GM12878 (cell line): Measurements from ENCODE around the gene TMEM79. TPM values are rescaled to one million over a fixed set of nuclear protein-coding genes. Genes with fewer than 3 reads are reported as not detected.

Source experiments
- ATAC-seq: fragments of 200-7000 bp; cut with Tn5 transposase; 3 replicates; pipeline ENCODE4 v1.9.1; 2020; ENCODE audit warnings: mild to moderate bottlenecking, moderate library complexity
- BruUV-seq: library from RNA; stranded (reverse); fragments of 400-500 nt; replicated peaks from 2 replicates; lab custom pipeline; 2021; lab: Mats Ljungman, UMichigan
- CTCF ChIA-PET: fragments of 300-600 bp; sonication (Branson Sonifier 250); formaldehyde crosslinking; extraction: SDS; loops from one replicate; lab custom pipeline; 2021; ENCODE audit warnings: inconsistent platforms; lab: Yijun Ruan, JAX
- POLR2A ChIA-PET: fragments of 350-600 bp; formaldehyde crosslinking; extraction: SDS; loops from one replicate; lab custom pipeline; 2021; ENCODE audit warnings: inconsistent platforms; lab: Charles Lee
- RAD21 ChIA-PET: fragments of 300-600 bp; sonication (Branson Sonifier 250); formaldehyde crosslinking; loops from one replicate; lab custom pipeline; 2023; ENCODE audit warnings: antibody characterized with exemption; ENCODE audit not compliant: unreplicated experiment; lab: Charles Lee
- SMC1A ChIA-PET: fragments of 300-600 bp; sonication (Branson Sonifier 250); formaldehyde crosslinking; loops from one replicate; lab custom pipeline; 2023; ENCODE audit not compliant: unreplicated experiment, uncharacterized antibody; lab: Charles Lee
- DNase-seq: peaks from one replicate; pipeline ENCODE4 v3.0.0-alpha.2; 2011; ENCODE audit warnings: low read depth, low spot score
- FAIRE-seq: peaks from 3 replicates; lab custom pipeline; 2011; peaks lifted over from hg19 to GRCh38; lab: Jason Lieb, UNC
- H2AFZ ChIP-seq: 2 replicates; pipeline ENCODE4 v1.6.0; 2011; ENCODE audit warnings: low read depth, low read length, control low read depth; ENCODE audit not compliant: control insufficient read depth
- H3K27ac ChIP-seq: 2 replicates; pipeline ENCODE4 v1.5.1; 2011; ENCODE audit warnings: control low read depth; ENCODE audit not compliant: control insufficient read depth, insufficient read depth
- H3K27me3 ChIP-seq, 2 experiments: replicated peaks in 1 of 2; 2 replicates each; pipeline versions ENCODE4 v1.6.0 to v1.6.1; 2011; ENCODE audit warnings: low read length in 1 of 2; ENCODE audit not compliant: control insufficient read depth in 2 of 2, insufficient read depth in 2 of 2
- H3K36me3 ChIP-seq, 2 experiments: 2 replicates each; pipeline ENCODE4 v1.5.1; 2011; ENCODE audit warnings: low read length in 1 of 2; ENCODE audit not compliant: control insufficient read depth in 2 of 2, insufficient read depth in 2 of 2
- H3K4me1 ChIP-seq: 2 replicates; pipeline ENCODE4 v1.6.1; 2011; ENCODE audit warnings: mild to moderate bottlenecking, low read length, moderate library complexity, mixed read lengths; ENCODE audit not compliant: control insufficient read depth, insufficient read depth
- H3K4me2 ChIP-seq: 2 replicates; pipeline ENCODE4 v1.6.0; 2011; ENCODE audit warnings: control low read depth; ENCODE audit not compliant: control insufficient read depth, insufficient read depth
- H3K4me3 ChIP-seq: fragments of 200-600 bp; sonication (generic); 2 replicates; pipeline ENCODE4 v1.5.1; 2016
- H3K79me2 ChIP-seq: 2 replicates; pipeline ENCODE4 v1.6.0; 2011; ENCODE audit warnings: low read length; ENCODE audit not compliant: control insufficient read depth, insufficient read depth
- H3K9ac ChIP-seq: 2 replicates; pipeline ENCODE4 v1.8.0; 2011; ENCODE audit warnings: low read length, control low read depth, mixed read lengths; ENCODE audit not compliant: control insufficient read depth, insufficient read depth
- H3K9me3 ChIP-seq: replicated peaks from 3 replicates; pipeline ENCODE4 v1.5.1; 2011; ENCODE audit warnings: mild to moderate bottlenecking, low read length; ENCODE audit not compliant: control insufficient read depth, insufficient read depth
- H4K20me1 ChIP-seq: 2 replicates; pipeline ENCODE4 v1.6.0; 2011; ENCODE audit not compliant: control insufficient read depth, insufficient read depth
- ATF3 ChIP-seq: IDR thresholded peaks from 2 replicates; pipeline ENCODE4 v1.6.1; 2011; ENCODE audit warnings: low read depth, mild to moderate bottlenecking, low read length, moderate library complexity, borderline replicate concordance; ENCODE audit errors: extremely low read depth
- MAX ChIP-seq: IDR thresholded peaks from 2 replicates; pipeline ENCODE4 v1.6.1; 2012; ENCODE audit warnings: low read depth, low read length, improper control_type of control experiment
- MEF2B ChIP-seq: fragments of 450-650 bp; IDR thresholded peaks from 2 replicates; pipeline ENCODE4 v1.6.1; 2018; ENCODE audit warnings: mild to moderate bottlenecking, moderate library complexity; ENCODE audit not compliant: partially characterized antibody, poor library complexity, severe bottlenecking
- NR2F1 ChIP-seq: fragments of 450-650 bp; conservative IDR thresholded peaks from 2 replicates; pipeline ENCODE4 v1.6.1; 2017; ENCODE audit warnings: mild to moderate bottlenecking
- POLR2A ChIP-seq: IDR thresholded peaks from 2 replicates; pipeline ENCODE4 v1.6.1; 2011; ENCODE audit warnings: low read depth, mild to moderate bottlenecking, low read length
- RCOR1 ChIP-seq: conservative IDR thresholded peaks from 2 replicates; pipeline ENCODE4 v1.6.1; 2012; ENCODE audit warnings: low read depth, low read length, improper control_type of control experiment
- RUNX3 ChIP-seq: IDR thresholded peaks from 2 replicates; pipeline ENCODE4 v1.6.1; 2012; ENCODE audit warnings: low read length, inconsistent platforms
- SUPT20H ChIP-seq: IDR thresholded peaks from 2 replicates; pipeline ENCODE4 v1.6.1; 2011; ENCODE audit warnings: low read depth, mild to moderate bottlenecking, low read length, moderate library complexity, borderline replicate concordance; ENCODE audit not compliant: control insufficient read depth
- TARDBP ChIP-seq: IDR thresholded peaks from 2 replicates; pipeline ENCODE4 v1.6.1; 2016; ENCODE audit warnings: borderline replicate concordance
- TCF7 ChIP-seq: IDR thresholded peaks from 2 replicates; pipeline ENCODE4 v1.6.1; 2014; ENCODE audit warnings: antibody characterized with exemption, borderline replicate concordance
- ZBTB4 ChIP-seq: fragments of 450-650 bp; formaldehyde crosslinking; IDR thresholded peaks from 2 replicates; pipeline ENCODE4 v1.4.0; 2022; ENCODE audit warnings: mild to moderate bottlenecking, moderate library complexity
- WGBS: methylation state at CpG from one replicate; pipeline ENCODE4 v1.1.6; 2016; ENCODE audit warnings: low lambda C conversion rate; ENCODE audit not compliant: insufficient replicate concordance, insufficient coverage; ENCODE audit errors: missing lambda C conversion rate; 5-methylcytosine and 5-hydroxymethylcytosine counted together
- in situ Hi-C: fragments of 300-500 bp; cut with MboI; formaldehyde crosslinking; loops from 9 replicates; pipeline ENCODE4 v1.14.3; 2018; ENCODE audit warnings: mixed read lengths
- intact Hi-C: fragments of 100-400 bp; cut with micrococcal nuclease; formaldehyde crosslinking; loops from one replicate; pipeline ENCODE4 v1.14.2; 2022; ENCODE audit not compliant: unreplicated experiment
- polyA plus RNA-seq, 11 experiments: library from polyadenylated mRNA; depleted of rRNA in 4 of 11; unstranded in 6 of 11; stranded (reverse) in 5 of 11; fragments of >200 nt; fragmentation: Nextera tagmentation in 4 of 11; fragmentation: Illumina TruSeq in 1 of 11; extraction: Ambion mirVana in 4 of 11; extraction: Trizol in 1 of 11; gene quantifications; 1 replicate in 1 of 11; 2 replicates in 10 of 11; pipeline versions ENCODE4 v1.2.1 to v1.2.3, GENCODE V29; 2011 to 2016; ENCODE audit warnings: inconsistent platforms in 2 of 11, missing spikeins in 2 of 11, low read depth in 1 of 11
- total RNA-seq, 4 experiments: library from RNA; depleted of rRNA in 3 of 4; stranded (reverse); fragments of >200 nt in 3 of 4; fragmentation: Illumina TruSeq in 1 of 4; extraction: Trizol in 1 of 4; gene quantifications; 2 replicates each; pipeline versions ENCODE4 v1.2.1 to v1.2.3, GENCODE V29; 2013 to 2021
- TF ChIP-seq, protein P1 (sequence below): fragments of 450-650 bp; IDR thresholded peaks from 2 replicates; pipeline ENCODE4 v1.6.1; 2018; ENCODE audit warnings: mild to moderate bottlenecking, low read depth, moderate library complexity; ENCODE audit not compliant: partially characterized antibody

TMEM79 gene
- total and polyA plus RNA-seq, 10 of the 15 experiments (the other 5 are each of a cell fraction or from before 2014, with no cell fraction given): 0.47 to 5.2 (median 3.8) TPM

GRCh38 chr1:156310962-156311361 lies 26.8 kb downstream of the TMEM79 start:
- H3K79me2 ChIP-seq: no peaks in the 10 kb centered on the region
- intact Hi-C loops (no loop called here), in situ Hi-C loops (no loop called here)
- no peaks in the 10 kb centered on the region for H3K27me3 ChIP-seq
- no peak for ATAC-seq
- H3K4me2 ChIP-seq: no peak overlapping the region
- TF ChIP-seq NR2F1: no peak
- TF ChIP-seq, protein P1, sequence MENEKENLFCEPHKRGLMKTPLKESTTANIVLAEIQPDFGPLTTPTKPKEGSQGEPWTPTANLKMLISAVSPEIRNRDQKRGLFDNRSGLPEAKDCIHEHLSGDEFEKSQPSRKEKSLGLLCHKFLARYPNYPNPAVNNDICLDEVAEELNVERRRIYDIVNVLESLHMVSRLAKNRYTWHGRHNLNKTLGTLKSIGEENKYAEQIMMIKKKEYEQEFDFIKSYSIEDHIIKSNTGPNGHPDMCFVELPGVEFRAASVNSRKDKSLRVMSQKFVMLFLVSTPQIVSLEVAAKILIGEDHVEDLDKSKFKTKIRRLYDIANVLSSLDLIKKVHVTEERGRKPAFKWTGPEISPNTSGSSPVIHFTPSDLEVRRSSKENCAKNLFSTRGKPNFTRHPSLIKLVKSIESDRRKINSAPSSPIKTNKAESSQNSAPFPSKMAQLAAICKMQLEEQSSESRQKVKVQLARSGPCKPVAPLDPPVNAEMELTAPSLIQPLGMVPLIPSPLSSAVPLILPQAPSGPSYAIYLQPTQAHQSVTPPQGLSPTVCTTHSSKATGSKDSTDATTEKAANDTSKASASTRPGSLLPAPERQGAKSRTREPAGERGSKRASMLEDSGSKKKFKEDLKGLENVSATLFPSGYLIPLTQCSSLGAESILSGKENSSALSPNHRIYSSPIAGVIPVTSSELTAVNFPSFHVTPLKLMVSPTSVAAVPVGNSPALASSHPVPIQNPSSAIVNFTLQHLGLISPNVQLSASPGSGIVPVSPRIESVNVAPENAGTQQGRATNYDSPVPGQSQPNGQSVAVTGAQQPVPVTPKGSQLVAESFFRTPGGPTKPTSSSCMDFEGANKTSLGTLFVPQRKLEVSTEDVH: no peak
- TF ChIP-seq MAX: no peak
- TF ChIP-seq ATF3: no peak
- no peak for TF ChIP-seq MEF2B
- TF ChIP-seq RCOR1: no peak
- no peak for TF ChIP-seq TCF7
- TF ChIP-seq POLR2A: no peak
- no peak for TF ChIP-seq SUPT20H
- TF ChIP-seq RUNX3: no peak
- no peak for TF ChIP-seq TARDBP
- no peak for TF ChIP-seq ZBTB4 (CRISPR knock-in tag)
- H3K27ac ChIP-seq: no peak overlapping the region
- ChIA-PET SMC1A (no interaction called here), CTCF (interaction anchor here (2.2 kb wide), 1 partner anchor 8 kb away, joined by 6 read pairs; no protein-coding TSS in a partner anchor), POLR2A (no interaction called here), RAD21 (no interaction called here)
- no peak overlapping the region for H3K9ac ChIP-seq
- no peaks in the 10 kb centered on the region for H4K20me1 ChIP-seq
- H3K9me3 ChIP-seq: no peaks in the 10 kb centered on the region
- no peak overlapping the region for H2AFZ ChIP-seq
- WGBS: 93% methylated on average over 6 of the region's 6 CpGs
- H3K36me3 ChIP-seq: peaks cover 18 to 36% of the 10 kb centered on the region in 2 experiments
- no peak for FAIRE-seq
- no peak for DNase-seq
- no TSS peak for BruUV-seq
- no peaks in the 10 kb centered on the region for H3K4me1 ChIP-seq
- H3K4me3 ChIP-seq: no peak overlapping the region
